H1 (cell line): Measurements from ENCODE around the gene OPCML. TPM values are rescaled to one million over a fixed set of nuclear protein-coding genes. Genes with fewer than 3 reads are reported as not detected.

Experiments used
- CBX8 ChIP-seq: fragments of 300-800, 300-1000 bp; sonication (generic); IDR thresholded peaks from 2 replicates; pipeline ENCODE4 v1.7.1; 2016; ENCODE audit warnings: low read depth, low read length, borderline replicate concordance
- JUN ChIP-seq: IDR thresholded peaks from 2 replicates; pipeline ENCODE4 v1.6.1; 2011; ENCODE audit warnings: low read depth, mild to moderate bottlenecking, improper control_type of control experiment, low read length
- RNF2 ChIP-seq: fragments of 200-900, 300-1000 bp; sonication (generic); IDR thresholded peaks from 2 replicates; pipeline ENCODE4 v1.7.1; 2016; ENCODE audit warnings: borderline replicate concordance, low read depth, mild to moderate bottlenecking, antibody characterized with exemption, low read length; ENCODE audit not compliant: poor library complexity, severe bottlenecking; ENCODE audit errors: missing control alignments
- SP1 ChIP-seq: IDR thresholded peaks from 2 replicates; pipeline ENCODE4 v1.6.1; 2011; ENCODE audit warnings: low read depth, low read length
- polyA plus RNA-seq, 7 experiments: library from polyadenylated mRNA; depleted of rRNA in 3 of 7; stranded (reverse) in 5 of 7; unstranded in 2 of 7; fragments of >200 nt in 5 of 7; fragments of 200-250 nt in 2 of 7; gene quantifications; 1 replicate in 5 of 7; 2 replicates in 1 of 7; 4 replicates in 1 of 7; pipeline versions ENCODE4 v1.2.1 to v1.2.3, GENCODE V29; 2011 to 2013; ENCODE audit warnings: missing spikeins in 2 of 7, mixed read lengths in 2 of 7
- total RNA-seq: library from RNA; stranded (reverse); fragmentation: NEBNext Ultra II Directional; extraction: Animal tissue kit (Norgen Biotek cat#: 25700); gene quantifications from 2 replicates; pipeline ENCODE4 v1.2.1, GENCODE V29; 2021

Gene OPCML
- total and polyA plus RNA-seq, 2 of the 8 experiments (the other 6 are each of a cell fraction or from before 2014, with no cell fraction given): 2.3 to 3.1 TPM

GRCh38 chr11:132408877-132409276 is 1123.4 kb downstream of the OPCML start (continued):
- TF ChIP-seq JUN (no peak), RNF2 (no peak), SP1 (no peak), CBX8 (no peak)
